NCI-H1694 (cell line): ENCODE results near the gene NME1.
"Not testable (repeated sequence)": the region's sequence is repeated elsewhere in the genome, so short reads cannot be mapped to it uniquely, and the experiment has no call there.

ENCODE experiments used
- DNase-seq: peaks from one replicate; lab custom pipeline; 2025; lab: John Stamatoyannopoulos, UW

NME1 gene

DNA sequence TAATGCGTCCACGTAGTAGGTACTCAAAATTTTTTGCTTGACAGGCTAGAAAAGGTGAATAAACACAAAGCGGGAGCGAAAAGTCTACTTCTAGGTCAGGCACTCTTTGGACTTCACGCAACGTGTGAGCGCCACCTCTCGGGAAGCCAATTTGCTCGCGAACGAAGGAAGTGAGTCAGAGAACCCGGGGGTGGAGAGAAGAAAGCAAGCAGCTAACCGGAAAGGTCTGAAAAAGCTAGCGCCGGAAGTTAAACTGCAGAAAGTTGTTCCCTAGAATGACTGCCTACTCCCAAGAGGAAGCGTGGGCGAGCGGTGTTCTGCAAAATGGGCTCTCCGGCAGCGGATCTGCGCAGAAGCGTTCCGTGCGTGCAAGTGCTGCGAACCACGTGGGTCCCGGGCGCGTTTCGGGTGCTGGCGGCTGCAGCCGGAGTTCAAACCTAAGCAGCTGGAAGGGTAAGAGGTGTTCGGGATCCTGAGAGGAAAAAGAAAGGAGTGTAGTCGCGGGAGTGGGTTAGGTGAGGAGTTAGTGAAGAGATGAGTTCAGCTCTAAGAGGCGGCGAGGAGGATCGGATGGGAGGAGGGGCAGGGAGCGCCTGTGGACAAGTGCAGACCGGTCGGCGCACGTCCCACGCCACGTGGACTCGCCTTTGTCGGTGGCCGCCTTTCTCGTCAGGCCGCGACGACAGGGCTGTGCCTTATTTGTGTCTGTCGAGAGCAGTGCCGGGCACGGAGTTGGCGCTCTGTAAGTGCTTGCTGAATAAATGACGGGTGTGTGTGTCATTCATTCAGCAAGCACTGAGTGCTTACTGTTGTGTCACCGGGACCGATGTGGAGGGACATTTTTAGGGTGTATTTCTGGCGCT is at the start of gene NME1:
TSS of gene NME1 (plus strand) at position 350 of the 863 bp plus-strand sequence. CDS start 2,096 bp downstream, outside the sequence.
- DNase-seq = peak; percentile 99

DNA sequence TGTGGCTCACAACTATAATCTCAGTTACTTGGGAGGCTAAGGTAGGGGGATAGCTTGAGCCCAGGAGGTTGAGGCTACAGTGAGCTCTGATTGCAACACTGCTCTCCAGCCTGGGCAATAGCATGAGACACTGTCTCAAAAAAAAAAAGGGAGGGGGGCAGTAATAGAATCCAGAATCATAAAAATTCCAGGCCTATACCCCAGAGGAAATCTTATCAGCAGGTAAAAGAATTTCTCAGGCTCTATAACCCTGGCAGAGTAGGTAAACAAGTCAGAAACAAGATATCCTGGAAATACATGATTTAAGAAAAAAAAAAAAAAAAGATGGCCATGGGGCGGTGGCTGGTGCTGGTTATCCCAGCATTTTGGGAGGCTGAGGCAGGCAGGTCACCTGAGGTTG is 45.6 kb upstream of the NME1 start:
- no peak for DNase-seq

DNA sequence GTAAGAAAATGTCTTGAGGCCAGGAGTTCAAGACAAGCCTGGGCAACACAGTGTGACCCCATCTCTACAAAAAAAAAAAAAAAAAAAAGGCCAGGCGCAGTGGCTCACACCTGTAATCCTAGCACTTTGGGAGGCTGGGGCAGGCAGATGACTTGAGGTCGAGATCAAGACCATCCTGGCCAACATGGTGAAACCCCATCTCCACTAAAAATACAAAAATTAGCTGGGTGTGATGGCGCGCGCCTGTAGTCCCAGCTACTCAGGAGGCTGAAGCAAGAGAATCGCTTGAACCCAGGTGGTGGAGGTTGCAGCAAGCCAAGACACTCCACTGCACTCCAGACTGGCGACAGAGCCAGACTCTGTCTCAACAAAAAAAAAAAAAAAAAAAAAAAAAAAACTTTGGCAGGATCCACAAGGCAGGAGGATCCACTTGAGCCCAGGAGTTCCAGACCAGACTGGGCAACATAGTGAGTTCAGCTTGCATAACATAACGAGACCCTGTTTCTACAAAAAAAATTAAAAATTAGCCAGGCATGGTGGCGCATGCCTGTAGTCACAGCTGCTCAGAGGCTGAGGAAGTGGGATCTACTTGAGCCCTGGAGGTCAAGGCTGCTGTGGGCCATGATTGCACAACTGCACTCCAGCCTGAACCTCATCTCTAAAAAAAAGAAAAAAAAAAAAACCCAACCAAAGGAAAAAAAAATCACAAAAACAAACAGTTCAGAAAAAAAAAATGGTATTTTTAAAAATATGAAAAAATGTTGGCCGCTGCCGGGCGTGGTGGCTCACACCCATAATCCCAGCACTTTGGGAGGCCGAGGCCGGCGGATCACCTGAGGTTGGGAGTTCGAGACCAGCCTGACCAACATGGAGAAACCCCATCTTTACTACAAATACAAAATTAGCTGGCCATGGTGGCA is 40.8 kb upstream of the NME1 start:
- not testable (repeated sequence) for DNase-seq

DNA sequence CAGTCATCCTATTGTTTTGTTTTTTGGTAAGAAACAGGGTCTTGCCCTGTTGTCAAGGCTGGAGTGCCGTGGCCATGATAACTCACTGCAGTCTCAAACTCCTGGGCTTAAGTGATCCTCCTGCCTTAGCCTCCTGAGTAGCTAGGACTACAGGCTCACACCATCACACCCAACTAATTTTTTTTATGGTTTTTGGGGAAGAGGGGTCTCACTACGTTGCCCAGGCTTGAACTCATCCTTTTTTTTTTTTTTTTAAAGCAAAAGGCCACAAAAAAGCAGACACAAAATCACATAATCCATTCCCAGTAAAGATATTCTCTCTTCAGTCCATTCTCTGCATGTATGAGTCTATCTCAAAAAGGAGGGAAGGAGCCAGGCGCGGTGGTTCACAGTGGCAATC is 38.2 kb upstream of the NME1 start:
- DNase-seq = no peak

DNA sequence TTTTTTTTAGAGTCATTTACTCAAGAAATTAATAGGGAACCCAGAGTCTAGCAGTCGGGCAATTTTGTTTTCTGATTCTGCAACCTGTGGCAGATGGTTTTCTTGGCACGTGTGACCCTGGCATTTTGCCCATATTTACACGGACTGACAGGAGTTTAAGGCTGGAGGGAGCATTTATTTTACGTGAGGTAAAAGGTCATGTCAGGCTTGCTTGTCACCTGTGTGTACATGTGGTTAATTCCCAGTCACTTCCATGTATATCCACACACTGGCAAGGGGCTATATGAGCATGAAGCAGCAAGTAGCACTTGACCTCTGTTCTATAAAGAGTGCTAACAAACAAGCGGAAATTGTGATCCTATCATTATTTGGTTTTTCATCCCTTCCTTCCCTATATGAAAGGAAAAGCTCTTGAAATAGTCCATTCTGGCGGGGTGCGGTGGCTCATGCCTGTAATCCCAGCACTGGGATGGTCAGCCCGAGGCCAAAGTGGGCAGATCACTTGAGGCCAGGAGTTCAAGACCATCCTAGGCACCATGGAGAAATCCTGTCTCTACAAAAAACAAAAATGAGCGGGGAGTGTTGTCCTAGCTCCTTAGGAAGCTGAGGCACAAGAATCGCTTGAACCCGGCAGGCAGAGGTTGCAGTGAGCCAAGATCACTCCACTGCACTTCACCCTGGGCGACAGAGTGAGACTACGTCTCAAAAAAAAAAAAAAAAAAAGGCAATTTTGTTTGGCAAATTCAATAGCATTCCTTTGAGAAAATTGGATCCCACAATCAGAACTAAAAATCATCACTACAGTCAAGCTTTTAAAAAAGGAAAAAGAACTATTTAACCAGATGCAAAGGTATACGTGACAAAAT is 34.8 kb upstream of the NME1 start:
- peak; percentile 87 for DNase-seq

DNA sequence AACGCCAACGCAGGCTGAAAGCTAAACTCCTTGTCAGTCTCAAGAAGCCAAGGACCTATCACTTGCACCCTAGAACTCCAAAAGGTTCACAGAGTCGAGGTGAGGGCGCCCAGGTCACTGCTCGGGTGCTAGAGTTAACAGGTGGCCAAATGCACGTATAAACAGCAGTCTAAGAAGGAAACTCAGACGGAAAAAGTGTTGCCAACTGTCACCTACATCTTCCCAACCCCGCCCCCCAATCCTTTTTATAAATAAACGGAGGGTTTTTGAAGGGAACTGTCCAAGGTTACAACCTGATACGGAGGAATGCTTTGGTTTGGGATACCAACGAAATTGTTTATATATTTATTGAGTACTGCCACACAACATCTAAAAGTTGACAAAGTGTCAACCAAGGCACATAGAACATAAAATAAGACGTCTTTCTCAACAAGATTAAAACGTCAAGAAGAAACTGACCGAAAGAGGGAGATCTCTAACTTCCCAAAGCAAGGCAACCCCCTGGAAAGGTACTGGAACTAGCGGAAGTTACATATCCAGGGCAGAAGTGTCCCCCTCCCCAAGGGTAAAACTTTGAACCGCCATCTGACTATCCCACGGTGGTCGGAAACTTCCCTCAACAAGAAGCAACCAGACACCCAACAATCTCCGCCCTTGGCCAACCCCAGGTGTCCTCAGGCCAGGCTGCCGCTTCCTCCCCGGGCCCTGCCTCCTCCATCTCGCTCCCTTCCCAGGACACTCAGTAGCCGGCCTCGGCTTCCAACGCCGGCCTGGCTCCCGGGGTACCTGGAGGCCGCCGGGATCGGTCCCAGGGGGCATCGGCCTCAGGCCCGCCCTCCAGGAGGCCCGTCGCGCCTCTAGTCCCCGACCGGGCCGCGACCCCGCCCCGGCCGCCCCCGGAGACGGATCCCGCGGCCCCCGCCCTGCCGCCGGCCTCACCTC is 33.7 kb upstream of the NME1 start:
- DNase-seq = no peak

DNA sequence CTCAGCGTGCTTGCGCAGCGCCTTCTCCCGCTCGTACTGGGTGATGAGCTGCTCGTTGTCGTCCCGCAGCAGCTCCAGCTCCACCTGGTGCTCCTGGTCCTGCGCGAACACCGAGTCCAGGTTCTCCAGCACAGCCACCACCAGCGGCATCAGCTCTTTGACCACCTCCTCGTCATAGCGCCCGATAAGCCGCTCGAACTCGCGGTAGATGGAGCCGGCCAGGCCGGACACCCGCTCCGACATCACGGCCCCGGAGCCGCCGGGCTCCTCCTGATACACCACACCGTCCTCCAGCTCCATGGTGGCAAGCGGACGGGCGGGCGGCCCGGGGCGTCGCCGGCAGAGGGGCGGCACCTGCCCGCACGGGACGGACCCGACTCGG is 33.0 kb upstream of the NME1 start:
- DNase-seq = no peak

DNA sequence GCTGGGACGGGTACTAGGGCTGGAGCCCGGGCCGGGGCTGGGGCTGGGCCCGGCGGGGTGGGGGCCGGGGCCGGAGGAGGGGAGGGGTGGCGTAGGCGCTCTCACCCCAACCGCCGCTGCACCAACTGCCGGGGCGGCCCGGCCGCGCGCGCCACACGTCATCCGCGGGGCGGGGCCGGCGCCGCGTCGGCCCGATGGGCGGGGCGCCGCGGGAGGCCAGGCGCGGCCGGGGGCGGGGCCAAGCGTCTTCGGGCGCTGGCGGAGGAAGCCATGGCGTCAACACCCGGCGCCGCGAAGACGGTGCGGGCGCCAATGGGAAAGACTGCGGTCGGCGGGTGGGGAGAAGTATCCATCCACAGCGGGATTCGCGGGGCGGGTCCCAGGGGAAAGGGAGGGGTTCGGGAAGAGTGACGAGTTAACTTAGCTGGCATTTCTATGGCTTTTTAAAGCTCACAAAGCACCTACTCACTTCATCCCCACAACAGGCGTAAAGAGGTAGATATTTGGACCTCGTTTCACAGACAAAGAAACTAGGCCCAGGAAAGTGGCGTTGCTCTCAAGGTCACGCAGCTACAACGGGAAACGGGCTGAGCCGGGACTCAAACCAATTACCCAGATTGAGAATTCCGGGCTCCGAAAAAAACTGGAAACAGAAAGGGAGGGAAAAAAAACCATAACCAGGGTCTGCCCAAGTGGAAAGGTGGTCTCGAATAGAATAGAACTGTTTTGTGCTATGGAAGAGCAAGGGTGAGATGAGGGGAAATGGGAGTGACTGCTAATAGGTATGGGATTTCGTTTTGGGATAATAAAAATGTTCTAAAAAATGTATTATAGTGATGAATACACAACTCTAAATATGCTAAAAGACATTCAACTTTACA is 32.4 kb upstream of the NME1 start, which contains the start of gene SPAG9:
TSS of gene SPAG9 (minus strand) at position 130 of the 881 bp plus-strand sequence. CDS start 212 bp downstream, outside the sequence.
- DNase-seq = peak; percentile 93

DNA sequence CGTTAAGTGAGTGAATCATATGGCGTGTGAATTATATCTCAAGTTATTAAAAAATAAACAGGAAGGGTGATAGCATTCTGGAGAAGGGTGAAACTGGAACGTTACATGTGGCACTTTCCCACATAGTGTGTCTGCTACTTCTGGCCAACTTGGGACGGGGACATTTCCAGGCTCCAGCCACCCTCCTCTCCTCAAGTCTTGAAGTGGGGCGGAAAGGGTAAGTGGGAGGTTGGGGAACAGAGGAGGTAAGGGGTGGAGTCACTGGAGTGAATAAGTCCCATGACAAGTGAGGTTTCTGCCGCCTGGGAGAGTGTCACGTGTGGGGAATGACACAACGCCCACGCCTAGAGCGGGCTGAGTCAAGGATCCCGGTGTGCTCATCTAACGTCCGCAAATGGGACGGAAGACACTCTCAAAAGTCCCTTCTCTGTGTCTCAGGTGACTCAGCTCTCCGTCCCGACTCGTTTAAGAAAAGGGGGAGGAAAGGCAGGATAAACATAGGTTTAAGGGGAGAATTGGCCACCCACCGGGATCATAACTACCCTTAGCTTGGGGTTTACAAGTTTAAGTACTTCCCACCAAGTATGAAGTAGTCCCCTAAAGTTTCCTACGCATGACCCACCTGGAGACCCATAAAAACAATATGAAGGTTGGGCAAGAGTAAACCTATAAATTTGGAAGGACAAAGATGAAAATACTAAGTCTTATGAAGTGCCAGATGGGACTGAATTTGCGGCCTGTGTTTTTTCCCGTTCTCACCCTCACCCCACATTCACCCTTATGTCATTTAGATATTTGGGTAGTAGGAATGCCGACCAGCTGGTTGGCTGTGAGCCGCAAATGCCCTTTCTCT is 31.5 kb upstream of the NME1 start:
- no peak for DNase-seq

DNA sequence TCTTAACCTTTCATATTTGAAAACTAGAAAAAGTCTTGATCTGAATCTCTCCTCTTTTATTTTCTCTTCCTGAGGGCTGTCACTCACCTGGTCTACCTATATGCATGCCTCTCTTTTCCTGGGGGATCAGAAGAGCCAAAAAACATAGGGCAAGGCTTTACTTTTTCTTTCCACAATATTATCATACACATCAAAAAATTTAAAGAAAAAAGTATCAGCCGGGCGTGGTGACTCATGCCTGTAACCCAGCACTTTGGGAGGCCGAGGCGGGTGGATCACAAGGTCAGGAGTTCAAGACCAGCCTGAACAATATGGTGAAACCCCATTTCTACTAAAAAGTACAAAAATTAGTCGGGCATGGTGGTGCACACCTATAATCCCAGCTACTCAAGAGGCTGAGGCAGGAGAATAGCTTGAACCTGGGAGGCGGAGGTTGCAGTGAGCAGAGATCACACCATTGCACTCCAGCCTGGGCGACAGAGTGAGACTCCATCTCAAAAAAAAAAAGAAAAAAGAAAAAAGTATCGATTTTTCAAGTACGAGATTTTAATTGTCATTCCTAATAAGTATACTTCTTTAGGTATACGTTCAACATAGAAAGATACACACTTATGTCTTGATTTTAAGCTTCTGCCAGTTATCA is 30.8 kb upstream of the NME1 start:
- DNase-seq = not testable (repeated sequence)

DNA sequence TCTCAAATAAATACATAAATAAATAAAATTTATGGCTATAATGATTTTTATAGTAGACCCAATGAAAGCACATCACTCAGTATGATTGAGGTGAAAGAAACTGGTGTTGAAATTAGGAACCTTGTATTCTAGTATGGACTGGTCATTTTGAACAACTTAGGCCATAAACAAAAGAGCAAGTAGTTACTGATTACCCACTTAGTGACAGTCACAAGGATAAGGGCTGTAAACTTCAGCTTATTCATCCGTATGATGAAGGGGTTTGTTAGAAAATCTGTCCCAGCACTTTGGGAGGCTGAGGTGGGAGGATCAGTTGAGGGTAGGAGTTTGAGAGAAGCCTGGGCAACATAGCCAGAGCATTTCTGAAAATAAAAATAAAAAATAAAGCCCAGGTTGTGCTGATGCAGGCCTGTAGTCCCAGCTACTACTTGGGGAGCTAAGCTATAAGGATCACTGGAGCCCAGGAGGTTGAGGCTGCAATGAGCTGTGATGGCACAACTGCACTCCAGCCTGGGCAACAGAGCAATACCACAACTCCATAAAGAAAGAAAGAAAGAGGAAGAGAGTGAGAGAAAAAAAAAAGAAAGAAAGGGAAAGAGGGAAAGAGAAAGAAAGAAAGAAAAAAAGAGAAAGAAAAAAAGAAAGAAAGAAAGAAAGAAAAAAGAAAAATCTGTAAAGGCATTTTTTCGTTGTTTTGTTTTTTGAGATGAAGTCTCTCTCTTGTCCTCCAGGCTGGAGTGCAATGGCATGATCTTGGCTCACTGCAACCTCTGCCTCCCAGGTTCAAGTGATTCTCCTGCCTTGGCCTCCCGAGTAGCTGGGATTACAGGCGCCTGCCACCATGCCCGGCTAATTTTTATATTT is 28.5 kb upstream of the NME1 start:
- DNase-seq = no peak

DNA sequence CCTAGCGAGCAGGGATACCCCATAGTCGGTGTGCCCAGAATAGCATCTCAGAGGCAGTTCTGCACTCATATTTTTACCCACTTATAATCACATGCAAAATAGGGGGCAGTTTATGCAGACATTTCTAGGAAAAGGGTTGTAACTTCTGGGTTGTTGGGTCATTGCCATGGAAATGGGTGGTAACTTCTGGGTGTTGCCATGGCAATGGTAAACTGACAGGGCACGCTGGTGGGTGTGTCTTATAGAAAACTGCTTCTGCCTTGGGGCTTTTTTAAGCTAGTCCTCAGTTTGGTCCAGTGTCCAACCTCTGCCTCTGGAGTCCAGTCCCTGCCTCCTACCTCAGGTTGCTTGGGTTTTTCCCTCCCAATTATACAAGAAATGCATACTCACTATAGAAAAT is 25.3 kb upstream of the NME1 start:
- no peak for DNase-seq

DNA sequence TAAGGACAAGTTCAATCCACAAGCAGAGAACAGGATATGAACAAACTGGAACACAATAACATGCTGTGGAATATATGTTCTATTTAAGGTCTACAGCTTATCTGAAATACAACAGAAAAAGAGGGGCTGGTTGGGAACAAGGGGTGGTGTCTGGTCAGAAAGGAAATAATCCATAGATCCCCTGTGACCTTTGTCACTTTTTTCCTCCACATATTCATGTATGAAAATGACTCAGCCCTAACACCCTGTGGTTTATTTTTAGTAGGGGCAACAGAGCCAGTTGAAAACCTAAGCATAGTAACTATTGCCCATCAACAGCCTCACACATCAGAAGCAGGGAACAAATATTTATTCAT is 20.4 kb upstream of the NME1 start:
- DNase-seq = no peak

DNA sequence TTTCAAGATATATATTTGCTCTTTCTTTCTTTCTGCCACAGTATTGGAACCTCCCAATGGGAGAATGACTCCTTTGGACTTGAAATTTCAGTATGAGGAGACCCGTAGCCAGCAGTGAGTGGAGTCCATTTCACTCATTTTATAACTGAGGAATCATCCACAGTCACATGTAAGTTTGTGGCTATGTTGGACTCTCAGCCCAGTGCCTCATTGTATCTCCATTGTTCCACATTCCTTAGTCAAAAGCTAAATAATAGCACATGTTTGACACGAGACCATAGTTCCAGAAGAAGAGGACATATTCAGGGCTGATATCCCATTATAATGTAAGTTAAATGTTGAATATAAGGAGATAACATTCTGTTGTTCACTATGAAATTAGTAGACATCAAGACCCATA is 20.0 kb upstream of the NME1 start:
- DNase-seq = no peak

DNA sequence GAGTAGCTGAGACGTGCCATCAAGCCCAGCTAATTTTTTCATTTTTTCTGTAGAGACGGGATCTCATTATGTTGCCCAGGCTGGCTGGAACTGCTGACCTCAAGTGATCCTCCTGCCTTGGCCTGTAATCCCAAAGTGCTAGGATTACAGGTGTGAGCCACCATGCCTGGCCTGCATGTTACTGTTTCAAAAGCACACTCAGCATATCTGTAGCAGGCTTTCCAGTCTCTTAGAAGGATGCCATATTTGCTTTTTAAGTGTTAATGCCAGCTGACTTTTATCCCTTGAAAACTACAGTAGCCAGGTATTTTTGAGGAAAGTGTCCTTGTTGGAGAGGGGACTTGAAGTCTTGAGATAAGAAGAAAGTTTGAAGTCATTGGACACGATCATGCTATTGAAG is 17.4 kb upstream of the NME1 start:
- DNase-seq = no peak

DNA sequence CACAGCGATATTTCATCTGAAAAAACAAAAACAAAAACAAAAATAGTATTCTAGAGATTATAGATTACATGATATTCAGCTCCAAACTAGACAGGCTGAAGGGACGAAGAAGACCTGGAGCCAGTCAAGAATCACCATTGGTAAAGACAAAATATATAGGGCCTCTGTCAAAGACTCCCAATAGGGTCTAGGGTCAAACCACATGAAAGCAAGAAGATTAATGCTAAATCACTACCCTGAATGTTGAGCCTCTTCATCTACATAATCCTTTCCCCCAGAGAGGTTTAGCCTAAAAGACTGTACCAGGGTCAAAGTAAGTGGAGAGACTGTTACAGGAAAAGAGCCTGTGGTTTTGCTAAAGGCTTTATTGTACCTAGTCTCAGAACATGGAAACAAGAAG is 10.8 kb upstream of the NME1 start:
- DNase-seq = no peak

DNA sequence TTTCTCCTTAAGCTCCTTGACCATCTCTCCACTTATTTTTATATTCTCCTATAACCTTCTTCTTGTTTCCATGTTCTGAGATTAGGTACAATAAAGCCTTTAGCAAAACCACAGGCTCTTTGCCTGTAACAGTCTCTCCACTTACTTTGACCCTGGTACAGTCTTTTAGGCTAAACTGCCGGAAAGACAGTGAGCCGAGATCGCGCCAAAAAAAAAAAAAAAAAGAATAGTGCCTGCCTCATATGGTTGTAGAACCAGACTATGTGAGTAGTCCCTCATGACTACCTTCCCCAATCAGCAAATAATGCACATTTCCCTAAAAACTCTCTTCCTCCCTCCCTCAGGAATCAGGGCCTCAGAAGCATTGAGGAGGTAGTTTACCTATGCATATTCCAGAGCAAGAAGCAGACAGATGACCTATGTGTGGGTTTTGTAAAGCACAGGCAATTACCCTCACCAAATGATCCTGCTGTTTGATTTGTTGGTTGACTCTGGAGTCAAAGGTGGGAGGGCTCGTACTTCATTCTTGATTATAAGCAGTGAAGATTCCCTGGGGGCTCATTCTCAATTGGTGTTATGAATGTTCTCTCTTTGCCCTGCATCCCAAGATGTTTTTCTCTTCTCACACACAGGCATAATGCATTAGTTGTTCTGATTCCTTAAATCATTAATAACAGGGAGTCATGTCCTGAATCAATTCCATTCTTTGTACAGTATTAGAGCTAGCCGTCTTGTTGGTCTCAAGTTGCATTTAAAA is 8.9 kb upstream of the NME1 start:
- DNase-seq = no peak
